H1 (cell line): ENCODE results near the gene TCERG1L. TPM values are rescaled to one million over a fixed set of nuclear protein-coding genes. Genes with fewer than 3 reads are reported as not detected.

Source experiments
- CHD1 ChIP-seq: IDR thresholded peaks from 2 replicates; pipeline ENCODE4 v1.6.1; 2012; ENCODE audit warnings: low read depth, low read length, improper control_type of control experiment
- CHD2 ChIP-seq: IDR thresholded peaks from 2 replicates; pipeline ENCODE4 v1.6.1; 2012; ENCODE audit warnings: low read length, improper control_type of control experiment
- CHD7 ChIP-seq: fragments of 300-600 bp; sonication (generic); IDR thresholded peaks from 2 replicates; pipeline ENCODE4 v1.7.1; 2012; ENCODE audit warnings: low read length, moderate library complexity, mild to moderate bottlenecking, inconsistent platforms; ENCODE audit not compliant: insufficient replicate concordance
- CTBP2 ChIP-seq: IDR thresholded peaks from 2 replicates; pipeline ENCODE4 v1.7.0; 2011; ENCODE audit warnings: borderline replicate concordance, mild to moderate bottlenecking, moderate library complexity, mixed read lengths, low read length; ENCODE audit not compliant: insufficient read depth, insufficient read length
- GABPA ChIP-seq: IDR thresholded peaks from 2 replicates; pipeline ENCODE4 v1.6.1; 2011; ENCODE audit warnings: mild to moderate bottlenecking, low read length, moderate library complexity, borderline replicate concordance; ENCODE audit not compliant: insufficient read depth
- MAFK ChIP-seq: IDR thresholded peaks from 2 replicates; pipeline ENCODE4 v1.6.1; 2012; ENCODE audit warnings: low read depth, mild to moderate bottlenecking, improper control_type of control experiment, low read length
- PHF8 ChIP-seq: fragments of 200-600 bp; sonication (generic); conservative IDR thresholded peaks from 2 replicates; pipeline ENCODE4 v1.7.1; 2012; ENCODE audit warnings: low read depth, mild to moderate bottlenecking, inconsistent platforms, low read length, moderate library complexity
- SP1 ChIP-seq: IDR thresholded peaks from 2 replicates; pipeline ENCODE4 v1.6.1; 2011; ENCODE audit warnings: low read depth, low read length
- polyA plus RNA-seq, 7 experiments: library from polyadenylated mRNA; depleted of rRNA in 3 of 7; stranded (reverse) in 5 of 7; unstranded in 2 of 7; fragments of >200 nt in 5 of 7; fragments of 200-250 nt in 2 of 7; gene quantifications; 1 replicate in 5 of 7; 2 replicates in 1 of 7; 4 replicates in 1 of 7; pipeline versions ENCODE4 v1.2.1 to v1.2.3, GENCODE V29; 2011 to 2013; ENCODE audit warnings: missing spikeins in 2 of 7, mixed read lengths in 2 of 7
- total RNA-seq: library from RNA; stranded (reverse); fragmentation: NEBNext Ultra II Directional; extraction: Animal tissue kit (Norgen Biotek cat#: 25700); gene quantifications from 2 replicates; pipeline ENCODE4 v1.2.1, GENCODE V29; 2021
- TF ChIP-seq, protein P1 (sequence below), 3 experiments: IDR thresholded peaks; 1 replicate in 2 of 3; 2 replicates in 1 of 3; pipeline versions ENCODE4 v1.5.1 to v1.6.1; 2011; ENCODE audit warnings: low read length in 3 of 3, mild to moderate bottlenecking in 3 of 3, inconsistent platforms in 2 of 3, low read depth in 1 of 3, moderate library complexity in 1 of 3; ENCODE audit not compliant: insufficient read depth in 1 of 3; ENCODE audit errors: control extremely low read depth in 1 of 3

TCERG1L gene
- total and polyA plus RNA-seq, 2 of the 8 experiments (the other 6 are each of a cell fraction or from before 2014, with no cell fraction given) = 3.9 to 6.9 TPM

DNA sequence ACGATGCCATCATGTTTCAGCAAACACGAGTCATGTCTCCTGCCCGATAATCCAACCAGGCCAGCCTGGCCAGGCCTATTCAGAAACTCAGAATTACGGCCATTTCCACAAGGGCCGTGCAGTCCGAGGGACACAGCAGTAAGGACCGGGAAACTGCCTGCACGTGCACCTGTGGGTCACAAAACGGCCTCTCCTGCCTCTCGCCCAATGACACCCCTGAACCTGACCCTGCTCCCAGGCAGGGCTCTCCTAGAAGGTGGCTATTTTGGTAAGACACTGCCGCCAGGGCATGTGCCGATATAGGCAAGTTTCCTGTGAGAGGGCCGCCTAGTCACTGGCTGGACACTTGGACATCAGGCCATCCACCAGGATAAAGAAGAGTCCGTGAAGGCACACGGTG, 196.7 kb downstream of the TCERG1L start (continued):
- no peak for TF ChIP-seq CHD7
- TF ChIP-seq CTBP2 = no peak
- TF ChIP-seq, protein P1, sequence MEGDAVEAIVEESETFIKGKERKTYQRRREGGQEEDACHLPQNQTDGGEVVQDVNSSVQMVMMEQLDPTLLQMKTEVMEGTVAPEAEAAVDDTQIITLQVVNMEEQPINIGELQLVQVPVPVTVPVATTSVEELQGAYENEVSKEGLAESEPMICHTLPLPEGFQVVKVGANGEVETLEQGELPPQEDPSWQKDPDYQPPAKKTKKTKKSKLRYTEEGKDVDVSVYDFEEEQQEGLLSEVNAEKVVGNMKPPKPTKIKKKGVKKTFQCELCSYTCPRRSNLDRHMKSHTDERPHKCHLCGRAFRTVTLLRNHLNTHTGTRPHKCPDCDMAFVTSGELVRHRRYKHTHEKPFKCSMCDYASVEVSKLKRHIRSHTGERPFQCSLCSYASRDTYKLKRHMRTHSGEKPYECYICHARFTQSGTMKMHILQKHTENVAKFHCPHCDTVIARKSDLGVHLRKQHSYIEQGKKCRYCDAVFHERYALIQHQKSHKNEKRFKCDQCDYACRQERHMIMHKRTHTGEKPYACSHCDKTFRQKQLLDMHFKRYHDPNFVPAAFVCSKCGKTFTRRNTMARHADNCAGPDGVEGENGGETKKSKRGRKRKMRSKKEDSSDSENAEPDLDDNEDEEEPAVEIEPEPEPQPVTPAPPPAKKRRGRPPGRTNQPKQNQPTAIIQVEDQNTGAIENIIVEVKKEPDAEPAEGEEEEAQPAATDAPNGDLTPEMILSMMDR (IDR thresholded peaks at IDR 0.05; ENCODE audit: control extremely low read depth in 1 of 3, insufficient read depth in 1 of 3, low read depth in 1 of 3, low read length in 3 of 3) = no peak
- TF ChIP-seq PHF8 = no peak
- no peak for TF ChIP-seq GABPA
- TF ChIP-seq CHD2 = no peak
- no peak for TF ChIP-seq MAFK
- TF ChIP-seq SP1 = no peak
- no peak for TF ChIP-seq CHD1
